CD4-positive, alpha-beta T cell treated with Interleukin-17A for 4 hours (primary cell): ENCODE measurements around the gene PKD2L1.
"Not testable (repeated sequence)": the region's sequence is repeated elsewhere in the genome, so short reads cannot be mapped to it uniquely, and the experiment has no call there.

ENCODE experiments used
- DNase-seq: peaks from one replicate; pipeline ENCODE4 v3.0.0-alpha.2; 2020; ENCODE audit warnings: mixed read lengths

The PKD2L1 gene

GRCh38 chr10:100286051-100287033, 43.7 kb downstream of the PKD2L1 start, which contains the start of gene BLOC1S2:
TSS of gene BLOC1S2 (minus strand) at chr10:100286680. CDS start at chr10:100286659, 21 bp downstream.
- peak; percentile 87 for DNase-seq

GRCh38 chr10:100285326-100285725, 44.7 kb downstream of the PKD2L1 start:
- not testable (repeated sequence) for DNase-seq

DNA sequence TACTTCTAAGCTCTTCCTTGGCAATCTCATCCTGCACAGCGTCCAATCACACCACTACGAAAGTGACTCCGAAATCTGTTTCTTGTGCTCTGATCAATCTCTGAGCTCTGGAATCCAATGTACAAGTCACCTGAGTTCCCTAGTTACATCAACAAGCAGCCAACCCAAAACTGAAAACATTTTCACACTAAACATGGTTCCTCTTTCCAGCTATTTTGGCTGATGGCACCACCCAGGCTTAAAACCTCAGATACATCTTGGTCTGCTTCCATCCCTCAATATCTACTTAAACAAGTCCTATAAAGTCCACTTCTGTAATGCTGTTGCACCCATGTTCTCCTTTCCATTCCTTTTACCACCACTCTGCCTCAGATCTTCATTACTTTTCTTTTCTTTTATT, 47.1 kb downstream of the PKD2L1 start:
- no peak for DNase-seq

- DNase-seq: not testable (repeated sequence)
These were observed 53.1 kb downstream of the PKD2L1 start for GRCh38 chr10:100276971-100277370.

DNA sequence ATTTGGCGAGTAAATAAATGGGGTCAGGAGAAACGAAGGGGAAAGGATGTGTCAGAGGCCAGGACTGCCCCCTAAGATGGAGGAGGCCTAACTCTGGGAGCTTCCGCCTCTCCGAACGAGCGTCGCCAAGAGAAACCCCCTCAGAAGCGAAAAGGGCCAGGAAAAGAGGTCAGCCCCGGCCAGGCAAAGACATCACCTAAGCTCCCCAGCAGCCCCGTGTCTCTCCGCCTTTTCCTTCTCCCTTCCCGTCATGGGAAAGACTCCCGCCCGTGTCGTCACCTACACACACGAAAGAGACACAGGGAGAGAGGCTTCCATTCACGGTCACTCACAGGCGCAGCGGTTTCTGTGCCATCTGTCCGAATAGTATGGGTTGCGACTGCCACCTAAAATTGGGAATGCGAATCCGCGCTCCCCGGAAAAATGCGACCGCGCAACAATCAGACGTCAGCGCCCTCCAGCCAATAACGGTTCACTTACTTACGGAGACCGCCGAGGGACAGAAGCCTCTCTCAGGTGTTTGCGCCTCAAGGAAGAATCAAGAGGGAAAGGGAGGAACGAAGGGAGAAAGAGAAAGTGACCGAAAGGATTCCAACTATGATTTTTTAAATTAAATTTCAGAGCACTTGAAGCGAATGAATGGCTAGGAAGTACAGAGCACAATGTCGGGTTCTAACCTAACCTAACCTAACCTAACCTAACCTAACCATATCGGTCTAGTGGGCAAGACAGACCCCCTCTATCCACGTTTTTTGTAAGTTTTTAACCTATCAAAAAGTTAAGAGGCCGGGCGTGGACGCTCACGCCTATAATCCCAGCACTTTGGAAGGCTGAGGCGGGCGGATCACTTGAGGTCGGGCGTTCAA, 62.6 kb downstream of the PKD2L1 start, which contains the start of gene CWF19L1:
Gene CWF19L1 (minus strand): TSS at position 400 of the 866 bp plus-strand sequence. CDS start 45 bp downstream, at position 355.
- peak; percentile 80 for DNase-seq

GRCh38 chr10:100265821-100266485, 64.1 kb downstream of the PKD2L1 start:
- DNase-seq: no peak

- no peak for DNase-seq
These were observed 75.8 kb downstream of the PKD2L1 start for GRCh38 chr10:100254191-100254590.

- DNase-seq: no peak
These were observed 77.0 kb downstream of the PKD2L1 start for GRCh38 chr10:100253041-100253440.

DNA sequence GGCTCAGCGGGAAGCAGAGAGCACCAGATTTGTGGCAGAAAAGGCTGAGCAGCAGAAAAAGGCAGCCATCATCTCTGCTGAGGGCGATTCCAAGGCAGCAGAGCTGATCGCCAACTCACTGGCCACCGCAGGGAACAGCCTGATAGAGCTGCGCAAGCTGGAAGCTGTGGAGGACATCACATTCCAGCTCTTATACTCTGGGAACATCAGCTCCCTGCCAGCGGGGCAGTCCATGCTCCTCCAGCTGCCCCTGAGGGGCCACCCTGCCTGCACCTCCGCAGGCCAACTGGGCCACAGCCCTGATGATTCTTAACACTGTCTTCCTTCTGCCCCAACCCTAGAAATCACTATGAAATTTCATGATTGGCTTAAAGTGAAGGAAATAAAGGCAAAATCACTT, 81.2 kb downstream of the PKD2L1 start:
- no peak for DNase-seq

- no peak for DNase-seq
These were observed 84.4 kb downstream of the PKD2L1 start for GRCh38 chr10:100245484-100246220.

DNA sequence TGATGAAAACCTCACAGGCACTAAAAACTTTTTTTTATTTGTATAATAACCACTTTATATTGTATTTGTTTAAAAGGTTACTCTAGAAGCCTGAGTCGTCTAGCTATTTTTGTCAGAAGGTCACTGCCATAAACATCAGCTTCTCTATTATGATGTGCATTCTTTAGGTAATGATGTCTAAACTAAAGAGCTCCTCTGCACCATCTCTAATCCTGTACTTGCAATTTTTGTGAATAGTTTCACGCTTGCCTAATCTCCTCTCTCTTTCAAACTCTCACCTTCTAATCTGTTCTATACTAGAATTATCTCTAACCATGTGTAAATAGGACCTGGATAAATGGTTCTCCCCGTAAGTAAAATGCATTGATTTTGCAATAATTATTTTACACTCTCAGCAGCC, 90.2 kb downstream of the PKD2L1 start:
- no peak for DNase-seq

- no peak for DNase-seq
These were observed 91.6 kb downstream of the PKD2L1 start for GRCh38 chr10:100238429-100238828.
